NCI-H1048 (cell line): Measurements from ENCODE around the gene LMBR1L.

Experiments
- DNase-seq: peaks from one replicate; lab custom pipeline; 2025; lab: John Stamatoyannopoulos, UW

LMBR1L gene

DNA sequence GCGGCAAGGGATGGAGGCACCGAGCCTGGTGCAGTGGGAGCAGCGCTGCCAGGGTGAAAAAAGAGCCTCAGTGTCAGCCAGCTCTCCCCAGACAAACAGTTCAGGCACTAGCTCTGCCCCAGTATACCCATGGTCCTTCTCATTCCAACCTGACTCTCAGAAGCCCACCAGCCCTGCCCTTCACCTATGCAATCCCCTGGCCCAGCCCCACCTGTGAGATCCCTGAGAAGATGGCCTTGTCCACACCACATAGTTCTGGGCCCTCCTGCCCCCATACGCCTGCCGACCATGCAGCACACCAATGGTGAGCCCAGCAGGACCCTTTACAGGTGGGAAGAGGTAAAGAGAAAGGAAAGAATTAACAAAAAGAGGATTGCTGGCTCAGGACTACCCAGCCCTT, 56.6 kb downstream of the LMBR1L start:
- no peak for DNase-seq

- DNase-seq = no peak
Observed at GRCh38 chr12:49052451-49053208, 58.0 kb downstream of the LMBR1L start.

GRCh38 chr12:49051777-49052438, 58.7 kb downstream of the LMBR1L start:
- no peak for DNase-seq

- DNase-seq = no peak
Observed at GRCh38 chr12:49051373-49051764, 59.3 kb downstream of the LMBR1L start.

DNA sequence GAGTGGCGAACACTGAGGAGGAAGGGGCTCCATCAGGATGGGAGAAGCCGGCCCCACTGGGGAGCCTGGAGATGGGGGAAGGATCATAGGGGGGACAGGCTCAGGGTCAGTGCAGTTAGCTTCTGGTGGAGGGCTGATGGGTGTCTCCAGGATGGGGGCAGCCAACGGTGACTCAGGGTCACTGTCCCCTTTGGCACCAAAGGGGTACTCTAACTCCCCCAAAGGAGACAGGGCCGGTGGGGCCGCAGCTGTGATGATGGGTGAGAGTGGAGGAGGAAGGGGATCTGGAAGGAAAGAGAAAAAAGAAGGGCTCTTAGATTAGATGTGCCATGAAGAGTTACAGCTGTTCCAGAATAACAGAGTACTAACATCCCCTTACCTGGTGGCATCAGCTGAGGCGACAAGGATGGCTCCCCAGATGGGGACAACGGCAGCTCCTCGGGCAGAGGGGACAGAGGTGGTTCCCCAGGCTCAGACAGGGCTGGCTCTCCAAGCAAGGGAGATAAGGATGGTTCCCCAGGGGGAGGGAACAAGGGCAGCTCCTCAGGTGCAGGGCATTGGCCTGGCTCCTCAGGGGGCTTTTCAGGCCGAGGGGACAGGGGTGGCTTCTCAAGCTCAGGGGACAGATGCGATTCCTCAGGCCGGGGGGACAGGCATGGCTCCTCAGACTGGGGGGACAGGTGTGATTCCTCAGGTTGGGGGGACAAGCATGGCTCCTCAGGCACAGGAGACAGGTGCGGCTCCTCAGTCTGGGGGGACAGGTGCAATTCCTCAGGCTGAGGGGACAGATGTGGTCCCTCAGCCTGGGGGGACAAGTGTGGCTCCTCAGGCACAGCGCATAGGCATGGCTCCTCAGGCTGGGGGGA, 59.9 kb downstream of the LMBR1L start:
- DNase-seq = no peak

GRCh38 chr12:49049566-49050224, 61.0 kb downstream of the LMBR1L start:
- no peak for DNase-seq

DNA sequence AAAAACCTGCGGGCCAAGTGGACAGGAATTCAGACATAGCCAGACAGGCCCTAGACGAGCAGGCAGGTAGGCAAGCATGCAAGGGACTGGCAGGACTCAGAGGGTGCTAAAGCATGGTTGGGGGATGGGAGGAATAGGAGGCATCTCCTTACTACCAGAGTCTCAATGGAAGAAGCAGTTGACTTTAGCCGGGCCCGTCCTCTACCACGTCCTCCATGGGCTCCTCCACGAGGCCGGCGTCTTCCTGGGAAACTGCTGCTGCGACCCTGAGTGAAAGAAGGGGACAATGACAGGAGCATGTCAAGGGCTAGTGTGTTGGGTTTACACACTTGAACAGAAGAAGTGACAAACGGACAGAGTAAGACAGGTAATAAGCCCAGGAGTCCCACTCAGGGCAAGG, 61.7 kb downstream of the LMBR1L start:
- DNase-seq = no peak
